OCI-LY7 (cell line): Measurements from ENCODE around the gene KCNQ1.

ENCODE experiments used
- EZH2phosphoT487 ChIP-seq: fragments of 200-600 bp; sonication (generic); IDR thresholded peaks from 2 replicates; pipeline ENCODE4 v1.6.1; 2018; ENCODE audit warnings: low read depth, borderline replicate concordance, mild to moderate bottlenecking, mixed run types, antibody characterized with exemption, low read length, moderate library complexity, mixed read lengths
- TF ChIP-seq, protein P1 (sequence below): fragments of 200-600 bp; sonication (generic); conservative IDR thresholded peaks from 2 replicates; pipeline ENCODE4 v1.5.1; 2014; ENCODE audit warnings: mild to moderate bottlenecking, antibody characterized with exemption, low read length, moderate library complexity, mixed read lengths

DNA sequence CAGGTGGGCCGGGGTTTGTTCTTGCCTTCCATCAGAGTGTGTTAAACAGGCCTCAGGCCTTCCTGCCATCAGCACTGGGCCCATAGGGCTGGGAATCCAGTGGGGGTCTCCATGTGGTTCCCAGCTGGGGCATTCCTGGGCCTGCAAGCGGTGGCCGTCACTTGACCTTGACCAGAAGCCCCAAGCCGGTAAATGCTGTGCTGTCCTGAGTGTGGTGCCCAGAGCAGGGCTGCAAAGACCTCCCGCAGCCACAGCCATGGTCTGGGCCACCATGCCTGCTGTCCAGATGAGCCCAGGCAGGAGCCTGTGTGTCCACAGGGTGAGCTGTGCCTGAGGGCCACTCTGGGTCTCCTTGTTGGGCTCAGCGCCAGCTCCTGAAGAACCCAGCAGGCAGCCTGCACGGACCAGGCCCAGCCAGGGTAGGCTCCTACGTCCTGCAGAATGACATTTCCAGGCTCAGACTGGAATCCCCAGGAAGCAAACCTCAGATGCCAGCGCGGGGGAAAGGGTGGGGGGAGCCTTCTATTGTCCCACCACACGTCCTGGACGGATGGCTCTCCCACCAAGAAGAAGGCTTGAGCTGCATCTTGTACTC is 137.6 kb downstream of the KCNQ1 start:
- TF ChIP-seq, protein P1, sequence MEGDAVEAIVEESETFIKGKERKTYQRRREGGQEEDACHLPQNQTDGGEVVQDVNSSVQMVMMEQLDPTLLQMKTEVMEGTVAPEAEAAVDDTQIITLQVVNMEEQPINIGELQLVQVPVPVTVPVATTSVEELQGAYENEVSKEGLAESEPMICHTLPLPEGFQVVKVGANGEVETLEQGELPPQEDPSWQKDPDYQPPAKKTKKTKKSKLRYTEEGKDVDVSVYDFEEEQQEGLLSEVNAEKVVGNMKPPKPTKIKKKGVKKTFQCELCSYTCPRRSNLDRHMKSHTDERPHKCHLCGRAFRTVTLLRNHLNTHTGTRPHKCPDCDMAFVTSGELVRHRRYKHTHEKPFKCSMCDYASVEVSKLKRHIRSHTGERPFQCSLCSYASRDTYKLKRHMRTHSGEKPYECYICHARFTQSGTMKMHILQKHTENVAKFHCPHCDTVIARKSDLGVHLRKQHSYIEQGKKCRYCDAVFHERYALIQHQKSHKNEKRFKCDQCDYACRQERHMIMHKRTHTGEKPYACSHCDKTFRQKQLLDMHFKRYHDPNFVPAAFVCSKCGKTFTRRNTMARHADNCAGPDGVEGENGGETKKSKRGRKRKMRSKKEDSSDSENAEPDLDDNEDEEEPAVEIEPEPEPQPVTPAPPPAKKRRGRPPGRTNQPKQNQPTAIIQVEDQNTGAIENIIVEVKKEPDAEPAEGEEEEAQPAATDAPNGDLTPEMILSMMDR: no peak
- TF ChIP-seq EZH2phosphoT487: no peak
